WTC11 (cell line): ENCODE results near the gene GZMM.

Source experiments
- NR1H2 ChIP-seq: sonication (generic); formaldehyde crosslinking; IDR thresholded peaks from 2 replicates; pipeline ENCODE4 v1.9.0; 2021; ENCODE audit warnings: mild to moderate bottlenecking, moderate library complexity, missing genetic modification reagents
- TF ChIP-seq, protein P1 (sequence below): fragments of 200-600 bp; IDR thresholded peaks from 2 replicates; pipeline ENCODE4 v1.8.0; 2022; ENCODE audit warnings: antibody characterized with exemption

DNA sequence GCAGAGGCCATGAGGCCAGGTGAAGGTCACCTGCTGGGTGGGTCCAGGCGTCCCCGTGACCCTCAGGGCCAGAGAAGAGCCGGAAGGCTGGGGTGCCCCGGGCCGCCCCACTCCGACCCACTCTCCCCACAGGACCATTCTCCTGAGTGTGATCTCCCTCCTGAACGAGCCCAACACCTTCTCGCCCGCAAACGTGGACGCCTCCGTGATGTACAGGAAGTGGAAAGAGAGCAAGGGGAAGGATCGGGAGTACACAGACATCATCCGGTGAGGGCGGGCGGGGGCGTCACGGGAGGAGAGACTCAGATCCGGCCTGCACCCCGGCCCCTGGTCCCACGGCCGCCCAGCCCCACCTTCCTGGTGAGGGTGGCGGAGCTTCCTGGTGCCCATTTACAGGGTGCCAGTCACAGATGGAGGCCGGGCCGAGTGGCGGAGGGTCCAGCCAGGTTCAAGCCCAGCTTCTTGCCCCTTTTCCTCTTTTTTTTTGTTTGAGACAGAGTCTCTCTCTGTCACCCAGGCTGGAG, 6.9 kb upstream of the GZMM start:
- TF ChIP-seq, protein P1, sequence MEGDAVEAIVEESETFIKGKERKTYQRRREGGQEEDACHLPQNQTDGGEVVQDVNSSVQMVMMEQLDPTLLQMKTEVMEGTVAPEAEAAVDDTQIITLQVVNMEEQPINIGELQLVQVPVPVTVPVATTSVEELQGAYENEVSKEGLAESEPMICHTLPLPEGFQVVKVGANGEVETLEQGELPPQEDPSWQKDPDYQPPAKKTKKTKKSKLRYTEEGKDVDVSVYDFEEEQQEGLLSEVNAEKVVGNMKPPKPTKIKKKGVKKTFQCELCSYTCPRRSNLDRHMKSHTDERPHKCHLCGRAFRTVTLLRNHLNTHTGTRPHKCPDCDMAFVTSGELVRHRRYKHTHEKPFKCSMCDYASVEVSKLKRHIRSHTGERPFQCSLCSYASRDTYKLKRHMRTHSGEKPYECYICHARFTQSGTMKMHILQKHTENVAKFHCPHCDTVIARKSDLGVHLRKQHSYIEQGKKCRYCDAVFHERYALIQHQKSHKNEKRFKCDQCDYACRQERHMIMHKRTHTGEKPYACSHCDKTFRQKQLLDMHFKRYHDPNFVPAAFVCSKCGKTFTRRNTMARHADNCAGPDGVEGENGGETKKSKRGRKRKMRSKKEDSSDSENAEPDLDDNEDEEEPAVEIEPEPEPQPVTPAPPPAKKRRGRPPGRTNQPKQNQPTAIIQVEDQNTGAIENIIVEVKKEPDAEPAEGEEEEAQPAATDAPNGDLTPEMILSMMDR: no peak
- no peak for TF ChIP-seq NR1H2
